IgD-negative memory B cell (primary cell): Measurements from ENCODE around the gene RICTOR. TPM values are rescaled to one million over a fixed set of nuclear protein-coding genes. Genes with fewer than 3 reads are reported as not detected.

ENCODE experiments used
- H3K27ac Mint-ChIP-seq, 3 donors: one replicate each; pipeline ENCODE4 v1.8.0; 2020 to 2022; ENCODE audit warnings: mild to moderate bottlenecking in 3 of 3, mixed read lengths in 3 of 3, moderate library complexity in 1 of 3
- H3K27me3 Mint-ChIP-seq: one replicate; pipeline ENCODE4 v1.8.0; 2021; ENCODE audit warnings: mixed read lengths
- H3K36me3 Mint-ChIP-seq: one replicate; pipeline ENCODE4 v1.8.0; 2020; ENCODE audit warnings: mild to moderate bottlenecking, mixed read lengths
- H3K4me1 Mint-ChIP-seq, 3 donors: one replicate each; pipeline ENCODE4 v1.8.0; 2020 to 2022; ENCODE audit warnings: mixed read lengths in 3 of 3, mild to moderate bottlenecking in 1 of 3
- H3K4me3 Mint-ChIP-seq, 4 donors: one replicate each; pipeline ENCODE4 v1.8.0; 2020 to 2022; ENCODE audit warnings: mild to moderate bottlenecking in 4 of 4, mixed read lengths in 4 of 4, moderate library complexity in 3 of 4
- H3K9me3 Mint-ChIP-seq, 3 donors: one replicate each; pipeline ENCODE4 v1.8.0; 2020 to 2021; ENCODE audit warnings: mixed read lengths in 3 of 3, mild to moderate bottlenecking in 1 of 3
- polyA plus RNA-seq: library from polyadenylated mRNA; unstranded; fragments of 300-500 nt; fragmentation: Illumina TruSeq; gene quantifications from one replicate; pipeline ENCODE4 v1.2.3, GENCODE V29; 2021

Gene RICTOR
- polyA plus RNA-seq, 1 donor from 2014 or later: 11.8 TPM

DNA sequence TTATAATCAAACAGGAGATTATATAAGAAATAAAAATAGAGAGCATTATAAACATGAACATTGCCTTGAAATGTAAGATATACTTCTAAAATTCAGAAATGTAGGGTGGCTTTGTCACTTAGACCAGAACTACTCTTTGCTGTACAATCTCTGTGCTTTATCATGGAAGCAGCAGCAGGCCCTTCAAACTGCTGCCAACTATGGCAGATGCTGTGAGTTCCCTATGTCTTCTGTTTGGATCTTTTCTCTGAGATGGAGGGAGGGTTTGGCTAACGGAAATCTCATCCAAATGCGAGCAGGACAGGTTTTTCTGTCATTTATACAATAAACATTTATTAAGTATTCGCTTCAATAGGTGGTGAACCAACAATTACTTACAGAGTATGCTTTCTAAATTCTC is 34.8 kb upstream of the RICTOR start:
- Mint-ChIP-seq H3K27me3 (no peaks in the 10 kb centered on the region), H3K36me3 (no peaks in the 10 kb centered on the region), H3K27ac (no peak overlapping the region), H3K9me3 (no peaks in the 10 kb centered on the region), H3K4me1 (peaks cover 0 to 2% (median 0%) of the 10 kb centered on the region in 3 donors), H3K4me3 (no peak overlapping the region)

DNA sequence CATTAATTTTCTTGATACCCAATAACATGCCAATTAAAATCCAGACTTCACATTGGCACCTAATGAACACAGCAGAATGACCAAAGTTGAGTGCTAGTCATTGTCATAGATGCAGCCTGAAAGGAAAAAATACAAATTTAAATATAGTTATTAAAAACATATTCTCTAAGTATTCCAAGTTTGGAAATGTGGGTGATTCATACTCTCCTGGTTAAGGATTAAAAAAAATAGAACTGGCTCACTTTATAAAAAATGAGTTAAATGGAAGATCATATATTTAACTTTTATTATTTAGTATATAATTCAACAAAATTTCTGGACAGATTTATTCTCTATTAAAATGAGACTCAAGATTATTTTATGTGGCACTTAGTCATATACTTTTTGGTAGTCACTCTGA is 33.2 kb upstream of the RICTOR start:
- Mint-ChIP-seq H3K27ac (no peak overlapping the region), H3K4me1 (peaks cover 0 to 2% (median 0%) of the 10 kb centered on the region in 3 donors), H3K27me3 (peaks cover 3% of the 10 kb centered on the region), H3K9me3 (no peaks in the 10 kb centered on the region), H3K4me3 (no peak overlapping the region), H3K36me3 (no peaks in the 10 kb centered on the region)

DNA sequence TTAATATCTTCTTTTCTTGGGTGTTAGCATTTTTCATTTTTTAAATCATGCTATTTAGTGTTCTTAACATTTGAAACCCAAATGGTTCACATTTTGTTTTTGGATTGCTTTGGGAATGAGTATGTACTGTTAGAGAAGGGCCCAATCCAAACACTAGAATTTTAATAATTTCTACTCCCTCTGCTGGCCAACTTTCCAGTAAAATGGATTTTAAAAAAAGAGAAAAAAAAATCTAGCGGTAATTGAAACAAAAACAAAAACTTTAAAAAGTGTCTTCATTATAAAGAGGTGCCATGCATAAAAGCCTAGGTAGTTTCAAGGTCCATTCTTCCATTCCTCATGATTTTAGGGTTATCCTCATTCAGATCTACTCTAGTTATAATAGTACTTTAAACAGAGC is 32.1 kb upstream of the RICTOR start:
- Mint-ChIP-seq H3K27me3 (peaks cover 3% of the 10 kb centered on the region), H3K9me3 (no peaks in the 10 kb centered on the region), H3K4me1 (peaks cover 0 to 2% (median 0%) of the 10 kb centered on the region in 3 donors), H3K4me3 (no peak overlapping the region), H3K36me3 (peaks cover 2% of the 10 kb centered on the region), H3K27ac (no peak overlapping the region)

DNA sequence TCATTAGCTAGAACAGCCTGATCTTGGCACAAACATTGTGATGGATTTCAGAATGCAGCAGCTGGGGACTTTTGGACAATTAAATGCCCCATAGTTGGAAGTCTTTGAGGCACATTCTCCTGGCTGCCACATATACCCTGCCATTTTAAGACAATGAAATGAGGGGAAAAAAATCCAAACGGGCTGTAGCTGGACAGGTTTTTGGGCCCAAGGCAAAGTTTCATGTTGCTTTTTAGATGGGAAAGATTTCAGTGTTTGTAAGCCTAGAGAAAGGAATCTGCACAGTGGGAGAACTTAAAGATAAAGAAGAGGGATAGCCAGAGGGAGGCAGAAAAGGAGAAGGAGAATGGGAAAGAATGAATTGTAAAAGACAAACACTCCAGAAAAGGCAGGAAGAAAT is 30.0 kb upstream of the RICTOR start:
- peaks cover 0 to 2% (median 0%) of the 10 kb centered on the region in 3 donors for H3K4me1 Mint-ChIP-seq
- H3K27me3 Mint-ChIP-seq: peaks cover 3% of the 10 kb centered on the region
- H3K4me3 Mint-ChIP-seq: no peak overlapping the region
- H3K27ac Mint-ChIP-seq: no peak overlapping the region
- peaks cover 2% of the 10 kb centered on the region for H3K36me3 Mint-ChIP-seq
- no peaks in the 10 kb centered on the region for H3K9me3 Mint-ChIP-seq

DNA sequence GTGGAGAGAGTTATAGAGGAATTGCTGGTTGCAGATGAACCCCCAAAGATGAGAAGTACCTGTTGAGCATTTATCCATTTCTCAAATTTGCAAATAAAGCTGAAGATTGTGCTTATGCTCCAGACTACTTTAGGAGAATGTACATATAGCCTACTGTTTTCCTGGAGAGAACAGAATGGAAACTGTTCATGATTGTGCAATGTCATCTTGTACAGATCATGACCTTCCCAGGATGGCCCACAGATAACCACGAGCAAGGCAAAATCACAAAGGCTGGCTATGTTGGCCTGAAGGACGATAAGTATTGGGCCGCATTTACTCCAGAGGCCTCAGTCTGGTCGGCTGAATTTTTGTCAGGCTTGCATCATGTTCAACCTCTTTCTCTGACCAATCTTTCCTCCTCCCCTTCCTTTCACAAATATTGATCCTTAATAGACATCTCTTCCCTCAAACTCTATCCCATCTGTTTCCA is 28.5 kb upstream of the RICTOR start:
- no peaks in the 10 kb centered on the region for H3K9me3 Mint-ChIP-seq
- H3K27me3 Mint-ChIP-seq: peaks cover 3% of the 10 kb centered on the region
- H3K27ac Mint-ChIP-seq: no peak overlapping the region
- peaks cover 2% of the 10 kb centered on the region for H3K36me3 Mint-ChIP-seq
- peaks cover 0 to 2% (median 0%) of the 10 kb centered on the region in 3 donors for H3K4me1 Mint-ChIP-seq
- no peak overlapping the region for H3K4me3 Mint-ChIP-seq

DNA sequence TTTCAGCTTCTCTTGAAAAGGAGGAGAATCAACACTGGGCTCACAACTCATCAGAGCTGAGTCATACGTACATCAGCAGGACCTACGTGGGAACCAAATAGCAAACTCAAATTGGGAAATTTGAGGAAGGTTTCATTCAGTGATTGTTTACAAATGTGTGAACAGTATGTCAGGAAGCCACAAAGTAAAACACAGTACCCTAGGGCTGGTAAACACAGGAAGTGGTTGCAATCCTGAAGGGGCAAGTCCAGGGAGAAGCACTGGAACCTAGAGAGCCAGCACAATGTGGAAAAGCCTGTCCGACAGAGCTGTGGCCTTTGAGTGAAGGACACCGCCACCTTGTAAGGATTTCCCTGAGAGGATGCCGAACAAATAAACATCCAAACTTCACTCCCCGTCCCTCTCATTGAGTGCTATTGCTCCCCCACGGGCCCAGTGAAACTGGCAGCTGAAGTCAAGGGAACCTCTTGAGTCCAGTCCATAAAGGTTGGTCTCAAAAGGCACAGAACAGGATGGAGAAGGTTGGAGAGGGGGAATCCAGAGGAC is 26.7 kb upstream of the RICTOR start:
- no peak overlapping the region for H3K4me3 Mint-ChIP-seq
- no peaks in the 10 kb centered on the region for H3K9me3 Mint-ChIP-seq
- no peaks in the 10 kb centered on the region for H3K4me1 Mint-ChIP-seq
- no peak overlapping the region for H3K27ac Mint-ChIP-seq
- H3K36me3 Mint-ChIP-seq: peaks cover 3% of the 10 kb centered on the region
- H3K27me3 Mint-ChIP-seq: peaks cover 3% of the 10 kb centered on the region

DNA sequence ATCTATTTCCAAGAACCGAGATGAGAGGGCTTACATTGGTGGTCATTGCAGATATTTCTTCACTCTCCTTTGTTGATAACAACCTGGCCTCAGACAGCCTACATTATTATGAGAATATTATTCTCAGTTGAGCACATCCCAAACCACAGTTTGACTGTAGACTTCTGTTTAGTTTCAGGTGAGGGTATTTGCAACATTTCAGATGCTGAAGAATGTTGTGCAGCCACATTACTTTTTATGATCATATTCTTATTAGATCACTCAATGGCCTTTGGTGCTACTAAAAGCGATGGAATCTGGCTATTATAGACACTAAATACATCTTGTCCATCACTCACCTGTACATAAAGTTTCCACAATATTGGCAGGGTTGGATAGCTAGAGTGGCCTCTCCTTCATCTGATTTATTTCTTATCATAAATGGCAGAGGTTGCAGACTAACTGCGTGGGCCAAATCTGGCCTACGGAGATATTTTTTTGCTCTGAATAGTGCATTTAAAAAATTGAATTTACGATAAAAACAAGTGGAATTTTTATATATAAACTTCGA is 26.2 kb upstream of the RICTOR start:
- Mint-ChIP-seq H3K36me3 (peaks cover 3% of the 10 kb centered on the region), H3K4me1 (no peaks in the 10 kb centered on the region), H3K4me3 (no peak overlapping the region), H3K27me3 (peaks cover 6% of the 10 kb centered on the region), H3K27ac (no peak overlapping the region), H3K9me3 (no peaks in the 10 kb centered on the region)

DNA sequence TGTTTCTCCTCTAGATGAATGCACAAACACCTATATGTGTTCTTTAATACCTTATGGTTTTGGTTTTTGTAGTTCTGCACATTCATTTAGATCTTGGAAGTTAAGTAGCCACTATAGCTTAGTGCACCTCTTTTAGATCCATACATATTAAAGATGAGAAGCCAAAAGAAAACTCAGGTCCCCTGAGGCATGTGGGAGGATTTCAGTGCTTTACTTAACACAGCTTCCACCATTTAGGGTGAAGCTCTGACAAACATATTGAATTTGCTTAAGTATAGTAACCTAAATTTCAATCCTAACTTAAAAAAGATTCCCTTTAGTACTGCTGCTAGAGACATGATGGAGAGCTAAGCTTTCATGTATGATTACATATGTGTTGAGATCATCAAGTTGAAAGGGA is 25.6 kb upstream of the RICTOR start:
- peaks cover 6% of the 10 kb centered on the region for H3K27me3 Mint-ChIP-seq
- peaks cover 3% of the 10 kb centered on the region for H3K36me3 Mint-ChIP-seq
- H3K4me3 Mint-ChIP-seq: no peak overlapping the region
- H3K4me1 Mint-ChIP-seq: no peaks in the 10 kb centered on the region
- peak overlapping the region in 1 of 3 donors; percentile 54 for H3K27ac Mint-ChIP-seq
- no peaks in the 10 kb centered on the region for H3K9me3 Mint-ChIP-seq

DNA sequence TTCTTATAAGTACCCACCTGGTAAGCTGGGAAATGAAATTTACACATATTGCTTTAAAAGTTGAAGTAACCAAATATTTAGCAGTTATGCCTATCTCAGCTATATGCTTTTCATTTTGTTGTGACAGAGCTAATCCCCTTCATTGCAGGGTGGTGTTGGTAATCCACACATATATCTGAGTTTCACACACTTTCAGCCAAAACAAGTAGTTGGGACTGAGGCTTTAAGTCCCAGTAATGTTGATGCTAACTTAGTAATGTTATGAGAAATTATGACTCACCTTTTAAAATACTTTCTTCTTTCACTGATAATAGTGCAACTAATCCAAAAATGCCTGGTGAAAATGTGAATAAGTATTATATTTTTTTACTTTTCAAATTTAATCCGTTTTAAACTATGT is 19.2 kb upstream of the RICTOR start:
- peaks cover 4% of the 10 kb centered on the region for H3K36me3 Mint-ChIP-seq
- no peak overlapping the region for H3K27ac Mint-ChIP-seq
- H3K27me3 Mint-ChIP-seq: peaks cover 6% of the 10 kb centered on the region
- peaks cover 0 to 6% (median 0%) of the 10 kb centered on the region in 3 donors for H3K9me3 Mint-ChIP-seq
- no peaks in the 10 kb centered on the region for H3K4me1 Mint-ChIP-seq
- no peak overlapping the region for H3K4me3 Mint-ChIP-seq

DNA sequence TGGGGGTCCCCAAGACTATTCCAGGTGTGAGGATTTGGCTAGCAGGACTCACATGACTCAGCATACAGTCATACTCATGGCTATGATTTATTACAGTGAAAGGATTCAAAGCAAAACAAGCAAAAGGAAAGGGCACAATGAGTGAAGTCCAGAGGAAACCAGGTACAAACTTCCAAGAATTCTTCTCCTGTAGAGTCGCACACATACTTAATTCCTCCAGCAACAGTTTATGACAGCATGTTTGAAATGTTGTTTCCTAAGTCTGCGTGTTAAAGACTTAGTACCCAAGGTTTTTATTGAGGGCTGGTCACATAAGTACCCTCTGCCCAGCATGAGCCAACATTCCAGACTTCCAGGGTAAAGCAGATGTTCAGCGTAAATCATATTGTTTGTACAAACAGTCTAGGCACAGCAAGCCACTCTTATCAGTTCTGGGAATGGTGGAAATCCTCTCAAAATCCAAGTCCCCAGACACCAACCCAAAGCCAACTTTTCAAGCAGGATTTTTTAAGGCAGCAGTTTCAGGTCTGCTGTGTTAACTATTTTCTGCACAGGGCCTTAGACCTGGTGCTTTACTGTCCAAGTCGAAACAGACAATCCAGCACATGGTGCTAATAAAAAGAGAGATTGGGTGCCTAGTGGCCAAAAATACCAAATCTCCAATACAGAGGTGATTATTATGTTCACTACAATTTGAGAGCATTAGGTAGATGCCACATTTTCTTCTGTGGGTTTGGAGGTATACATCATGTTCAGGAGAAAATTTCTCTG is 18.6 kb upstream of the RICTOR start:
- H3K27ac Mint-ChIP-seq: no peak overlapping the region
- no peak overlapping the region for H3K4me3 Mint-ChIP-seq
- peaks cover 0 to 6% (median 0%) of the 10 kb centered on the region in 3 donors for H3K9me3 Mint-ChIP-seq
- H3K4me1 Mint-ChIP-seq: no peaks in the 10 kb centered on the region
- H3K36me3 Mint-ChIP-seq: peaks cover 4% of the 10 kb centered on the region
- peaks cover 6% of the 10 kb centered on the region for H3K27me3 Mint-ChIP-seq

DNA sequence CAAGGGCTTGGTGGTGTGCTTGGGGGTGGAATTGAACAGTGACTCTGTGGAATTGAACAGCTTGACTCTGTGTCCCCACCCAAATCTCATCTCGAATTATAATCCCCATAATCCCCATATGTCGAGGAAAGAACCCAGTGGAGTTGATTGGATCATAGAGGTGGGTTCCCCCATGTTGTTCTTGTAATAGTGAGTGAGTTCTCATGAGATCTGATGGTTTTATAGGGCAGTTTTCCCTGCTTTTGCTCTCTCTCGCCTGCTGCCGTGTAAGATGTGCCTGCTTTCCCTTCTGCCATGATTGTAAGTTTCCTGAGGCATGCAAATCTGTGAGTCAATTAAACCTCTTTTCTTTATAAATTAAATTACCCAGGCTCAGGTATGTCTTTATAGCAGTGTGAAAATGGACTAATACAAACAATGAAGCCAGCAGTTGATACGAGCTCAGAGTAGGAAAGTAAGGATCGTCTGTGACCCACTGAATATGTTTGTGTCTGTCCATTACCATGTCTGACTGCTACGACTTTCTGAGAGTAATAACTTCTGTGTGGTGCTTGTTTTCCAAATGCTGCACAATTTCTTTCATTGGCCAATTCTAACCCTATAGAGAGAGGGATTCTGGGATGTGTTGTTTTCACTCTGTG is 17.9 kb upstream of the RICTOR start:
- Mint-ChIP-seq H3K4me3 (no peak overlapping the region), H3K4me1 (no peaks in the 10 kb centered on the region), H3K36me3 (peaks cover 4% of the 10 kb centered on the region), H3K27ac (no peak overlapping the region), H3K27me3 (peaks cover 6% of the 10 kb centered on the region), H3K9me3 (peaks cover 0 to 6% (median 0%) of the 10 kb centered on the region in 3 donors)

DNA sequence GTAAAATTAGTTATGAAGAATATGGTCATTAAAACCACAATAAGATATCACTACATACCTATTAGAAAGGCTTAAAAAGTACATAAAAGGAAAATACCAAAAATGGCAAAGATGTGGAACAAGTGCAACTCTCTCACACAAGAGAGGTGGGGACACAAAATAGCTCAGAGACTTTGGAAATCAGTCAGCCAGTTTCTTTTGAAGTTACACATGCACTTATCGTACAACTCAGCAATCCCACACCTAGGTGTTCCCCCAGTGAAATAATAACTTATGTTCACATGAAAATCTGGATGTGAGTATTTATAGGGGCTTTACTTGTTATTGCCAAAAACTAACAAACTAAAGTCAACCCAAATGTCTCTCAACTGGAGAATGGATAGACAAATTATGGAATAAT is 9.8 kb upstream of the RICTOR start:
- no peak overlapping the region for H3K27ac Mint-ChIP-seq
- H3K9me3 Mint-ChIP-seq: peaks cover 2 to 8% (median 2%) of the 10 kb centered on the region in 3 donors
- peaks cover 3% of the 10 kb centered on the region for H3K36me3 Mint-ChIP-seq
- peaks cover 2% of the 10 kb centered on the region for H3K27me3 Mint-ChIP-seq
- H3K4me1 Mint-ChIP-seq: peaks cover 0 to 2% (median under 1%) of the 10 kb centered on the region in 3 donors
- no peak overlapping the region for H3K4me3 Mint-ChIP-seq

DNA sequence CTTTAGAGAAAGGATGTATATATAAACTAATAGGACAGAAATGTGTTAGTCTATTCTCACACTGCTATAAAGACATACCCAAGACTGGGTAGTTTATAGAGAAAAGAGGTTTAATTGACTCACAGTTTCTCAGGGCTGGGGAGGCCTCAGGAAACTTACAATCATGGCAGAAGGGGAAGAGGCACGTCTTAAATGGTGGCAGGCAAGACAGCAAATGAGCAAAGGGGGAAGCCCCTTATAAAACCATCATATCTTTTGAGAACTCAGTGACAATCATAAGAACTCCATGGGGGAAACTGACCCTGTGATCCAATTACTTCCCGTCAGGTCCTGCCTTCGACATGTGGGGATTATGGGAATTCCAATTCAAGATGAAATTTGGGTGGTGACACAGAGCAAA is 8.8 kb upstream of the RICTOR start:
- Mint-ChIP-seq H3K36me3 (peaks cover 3% of the 10 kb centered on the region), H3K27ac (no peak overlapping the region), H3K4me1 (peaks cover 0 to 6% (median 4%) of the 10 kb centered on the region in 3 donors), H3K4me3 (no peak overlapping the region), H3K9me3 (peaks cover 2 to 8% (median 2%) of the 10 kb centered on the region in 3 donors), H3K27me3 (peaks cover 2% of the 10 kb centered on the region)

DNA sequence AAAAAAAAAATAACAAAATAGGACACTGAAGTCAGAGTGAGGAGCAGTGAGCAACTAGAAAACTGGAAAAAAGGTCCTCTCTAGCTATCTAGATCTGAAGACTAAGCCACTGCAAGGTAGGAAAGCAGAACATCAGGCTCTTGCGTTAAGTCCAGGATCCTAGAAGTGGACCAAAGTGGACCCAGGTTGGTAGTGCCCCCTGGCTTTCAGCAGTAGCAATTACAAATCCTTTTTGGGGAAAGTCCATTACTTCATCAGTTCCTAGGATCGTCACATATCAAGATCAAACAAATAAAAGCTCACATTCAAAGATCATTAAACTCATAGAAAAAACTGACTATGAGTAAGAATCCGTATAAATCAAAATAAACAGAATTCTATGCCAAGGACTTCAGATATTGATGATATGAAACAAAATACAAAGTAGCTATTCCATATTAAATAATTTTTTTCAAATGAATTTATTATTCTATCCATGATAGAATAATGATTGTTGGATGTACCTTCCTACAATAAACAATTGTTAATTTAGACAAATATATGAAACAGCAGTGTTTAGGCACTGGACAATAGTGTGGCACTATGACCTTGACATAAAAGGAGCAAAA is 6.5 kb upstream of the RICTOR start:
- Mint-ChIP-seq H3K9me3 (peaks cover 2 to 8% (median 2%) of the 10 kb centered on the region in 3 donors), H3K27ac (peak overlapping the region in 1 of 3 donors; percentile 77), H3K36me3 (peaks cover 3% of the 10 kb centered on the region), H3K27me3 (peaks cover 2% of the 10 kb centered on the region), H3K4me1 (peaks cover 10 to 22% (median 12%) of the 10 kb centered on the region in 3 donors), H3K4me3 (no peak overlapping the region)

DNA sequence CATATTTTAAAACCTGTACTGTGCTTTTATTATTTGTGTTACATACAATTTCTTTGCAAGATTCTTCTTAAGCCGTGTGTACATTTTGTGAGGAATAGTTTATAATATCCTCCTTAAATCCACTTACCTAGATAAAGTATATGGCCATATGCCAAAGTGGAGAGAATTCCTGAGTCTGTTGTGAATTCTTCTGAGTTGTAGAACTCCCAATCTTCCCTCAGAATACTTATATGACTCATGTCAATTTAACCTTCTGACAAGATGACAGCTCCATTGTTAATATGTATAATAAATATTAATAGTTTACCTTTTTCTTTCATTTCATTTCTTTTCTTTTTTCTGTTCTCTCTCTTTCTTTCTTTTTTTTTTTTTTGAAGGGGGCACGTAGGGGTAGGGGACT is 6.0 kb upstream of the RICTOR start:
- Mint-ChIP-seq H3K9me3 (peaks cover 2 to 8% (median 2%) of the 10 kb centered on the region in 3 donors), H3K4me3 (no peak overlapping the region), H3K27me3 (peaks cover 2% of the 10 kb centered on the region)

More for the DNA sequence above, 6.0 kb upstream of the RICTOR start:
- peaks cover 12 to 27% (median 17%) of the 10 kb centered on the region in 3 donors for H3K4me1 Mint-ChIP-seq
- H3K36me3 Mint-ChIP-seq: peaks cover 3% of the 10 kb centered on the region
- peak overlapping the region in 1 of 3 donors; percentile 77 for H3K27ac Mint-ChIP-seq
